ENCODE measurements around the gene SLC35G6.
A peak's percentile ranks its signal among the peaks of the same experiment; 100 is the strongest.

DNA sequence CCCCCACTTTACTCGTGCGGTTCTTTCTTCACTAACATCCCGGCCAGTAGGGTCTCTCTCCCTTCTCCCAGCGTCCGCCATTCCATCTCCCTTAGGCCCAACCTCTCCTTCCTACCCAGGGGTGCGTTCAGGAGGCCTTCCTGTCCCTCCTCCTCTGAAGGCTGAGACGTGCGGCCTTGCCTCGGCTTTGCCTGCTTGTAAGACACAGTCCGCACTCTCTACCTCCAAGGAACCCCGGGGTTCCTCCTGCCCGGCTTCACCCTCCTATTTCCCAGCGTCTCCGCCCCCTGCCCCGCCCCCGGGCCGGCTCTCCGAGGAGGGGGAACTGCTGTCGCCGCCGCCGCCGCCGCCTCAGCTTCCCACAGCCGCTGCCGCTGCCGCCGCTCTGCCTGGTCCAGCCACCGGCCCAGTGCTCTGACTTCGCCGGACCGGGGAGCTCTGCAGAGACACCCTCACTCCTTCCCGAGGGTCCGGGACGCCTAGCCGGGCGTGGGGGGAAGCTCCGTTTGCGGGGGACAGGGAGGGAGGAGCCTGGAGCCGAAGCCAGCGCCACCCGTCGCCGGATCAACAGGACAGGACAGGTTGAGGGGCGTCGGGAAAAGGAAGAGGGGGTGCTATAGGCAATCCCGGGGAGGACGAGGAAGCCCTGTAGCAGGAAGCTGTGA lies 43.2 kb upstream of the SLC35G6 start:
- TF ChIP-seq EZH2 (IDR thresholded peaks at IDR 0.05; ENCODE audit: low read length, missing control alignments) = peak; percentile 60
- TF ChIP-seq CTCF (conservative IDR thresholded peaks at IDR 0.05 in 1 of 2, IDR thresholded peaks at IDR 0.05 in 1 of 2; ENCODE audit: low read depth in 1 of 2, low read length in 2 of 2) = no peak
